Tibial nerve (tissue), 3 donors: ENCODE measurements around the gene MCEMP1.

Source experiments
- POLR2A ChIP-seq, 2 donors: fragments of 450-650 bp; IDR thresholded peaks; one replicate each; pipeline ENCODE4 v1.6.1; 2017; ENCODE audit warnings: antibody characterized with exemption in 2 of 2, mild to moderate bottlenecking in 2 of 2, moderate library complexity in 2 of 2
- TF ChIP-seq, protein P1 (sequence below), 5 experiments: fragments of 200-600 bp in 3 of 5; fragments of 450-650 bp in 2 of 5; sonication (generic) in 3 of 5; IDR thresholded peaks; one replicate each; pipeline ENCODE4 v1.5.1; 2016 to 2019; ENCODE audit warnings: antibody characterized with exemption in 5 of 5, mild to moderate bottlenecking in 3 of 5, moderate library complexity in 2 of 5

DNA sequence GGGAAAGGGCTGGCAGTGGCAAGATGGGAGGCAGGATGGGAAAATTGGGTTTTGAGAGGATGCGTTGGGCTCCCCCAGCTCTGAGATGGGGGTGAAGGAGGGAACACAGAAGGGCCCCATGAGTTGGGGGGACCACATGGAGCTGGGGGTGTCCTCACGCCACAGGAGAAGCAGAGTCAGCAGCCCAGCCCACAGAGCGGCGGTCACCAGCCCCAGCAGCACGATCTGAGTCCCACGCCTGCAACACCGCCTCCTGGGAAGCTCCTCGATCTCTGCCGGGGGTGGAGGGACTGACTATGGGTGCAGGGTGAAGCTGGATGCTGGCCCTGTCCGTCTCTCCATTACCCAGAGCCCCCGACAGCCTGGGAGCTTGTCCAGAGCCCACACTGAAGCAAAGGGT lies 21.7 kb downstream of the MCEMP1 start:
- TF ChIP-seq POLR2A (IDR thresholded peaks at IDR 0.05) = no peak
- TF ChIP-seq, protein P1, sequence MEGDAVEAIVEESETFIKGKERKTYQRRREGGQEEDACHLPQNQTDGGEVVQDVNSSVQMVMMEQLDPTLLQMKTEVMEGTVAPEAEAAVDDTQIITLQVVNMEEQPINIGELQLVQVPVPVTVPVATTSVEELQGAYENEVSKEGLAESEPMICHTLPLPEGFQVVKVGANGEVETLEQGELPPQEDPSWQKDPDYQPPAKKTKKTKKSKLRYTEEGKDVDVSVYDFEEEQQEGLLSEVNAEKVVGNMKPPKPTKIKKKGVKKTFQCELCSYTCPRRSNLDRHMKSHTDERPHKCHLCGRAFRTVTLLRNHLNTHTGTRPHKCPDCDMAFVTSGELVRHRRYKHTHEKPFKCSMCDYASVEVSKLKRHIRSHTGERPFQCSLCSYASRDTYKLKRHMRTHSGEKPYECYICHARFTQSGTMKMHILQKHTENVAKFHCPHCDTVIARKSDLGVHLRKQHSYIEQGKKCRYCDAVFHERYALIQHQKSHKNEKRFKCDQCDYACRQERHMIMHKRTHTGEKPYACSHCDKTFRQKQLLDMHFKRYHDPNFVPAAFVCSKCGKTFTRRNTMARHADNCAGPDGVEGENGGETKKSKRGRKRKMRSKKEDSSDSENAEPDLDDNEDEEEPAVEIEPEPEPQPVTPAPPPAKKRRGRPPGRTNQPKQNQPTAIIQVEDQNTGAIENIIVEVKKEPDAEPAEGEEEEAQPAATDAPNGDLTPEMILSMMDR (IDR thresholded peaks at IDR 0.05) = no peak
